HL-60/S4 (cell line): ENCODE data around the gene PCDHGA6.
"Not testable (repeated sequence)": the region's sequence is repeated elsewhere in the genome, so short reads cannot be mapped to it uniquely, and the experiment has no call there.

ENCODE experiments used
- in situ Hi-C: fragments of 300-500 bp; cut with MboI; formaldehyde crosslinking; loops from 2 replicates; pipeline ENCODE4 v1.14.3; 2022; ENCODE audit warnings: low sequenced_read_pairs

Gene PCDHGA6

GRCh38 chr5:141392429-141393198, 18.9 kb downstream of the PCDHGA6 start, which contains the start of gene PCDHGA8:
Gene PCDHGA8, plus strand, starts transcription at chr5:141392633. Its CDS starts 181 bp downstream, at chr5:141392814.
- in situ Hi-C loops, result no loop called here

GRCh38 chr5:141393267-141393666, 19.6 kb downstream of the PCDHGA6 start:
- in situ Hi-C loops, result no loop called here

- in situ Hi-C loops, result not testable (repeated sequence)
These were observed 20.9 kb downstream of the PCDHGA6 start for GRCh38 chr5:141394401-141395187.

- in situ Hi-C loops, result not testable (repeated sequence)
These were observed 24.3 kb downstream of the PCDHGA6 start, which contains the start of gene PCDHGB5 for GRCh38 chr5:141397756-141398551. Gene PCDHGB5, plus strand, starts transcription at chr5:141397947. Its CDS starts 181 bp downstream, at chr5:141398128.

- in situ Hi-C loops, result no loop called here
These were observed 24.9 kb downstream of the PCDHGA6 start for GRCh38 chr5:141398608-141399007.

GRCh38 chr5:141399555-141400258, 26.0 kb downstream of the PCDHGA6 start:
- in situ Hi-C loops, result no loop called here

- in situ Hi-C loops, result no loop called here
These were observed 29.0 kb downstream of the PCDHGA6 start, which contains the start of gene PCDHGA9 for GRCh38 chr5:141402553-141403243. Gene PCDHGA9, plus strand, starts transcription at chr5:141402778. Its CDS starts 175 bp downstream, at chr5:141402953.

- in situ Hi-C loops, result no loop called here
These were observed 29.7 kb downstream of the PCDHGA6 start for GRCh38 chr5:141403387-141403786.

- in situ Hi-C loops, result not testable (repeated sequence)
These were observed 34.3 kb downstream of the PCDHGA6 start, which contains the start of gene PCDHGB6 for GRCh38 chr5:141407790-141408505. Gene PCDHGB6, plus strand, starts transcription at chr5:141408021. Its CDS starts 182 bp downstream, at chr5:141408203.

- in situ Hi-C loops, result loop anchor here (10.0 kb wide), 1 partner anchor 145 kb away; no protein-coding TSS in a partner anchor
These were observed 36.1 kb downstream of the PCDHGA6 start for GRCh38 chr5:141409598-141410306.

GRCh38 chr5:141411575-141411974, 37.9 kb downstream of the PCDHGA6 start:
- in situ Hi-C loops, result loop anchor here (10.0 kb wide), 1 partner anchor 143 kb away; no protein-coding TSS in a partner anchor

- in situ Hi-C loops, result loop anchor here (10.0 kb wide), 1 partner anchor 142 kb away; no protein-coding TSS in a partner anchor
These were observed 39.3 kb downstream of the PCDHGA6 start, which contains the start of gene PCDHGA10 for GRCh38 chr5:141412854-141413539. Gene PCDHGA10, plus strand, starts transcription at chr5:141412987. Its CDS starts 189 bp downstream, at chr5:141413176.

GRCh38 chr5:141413540-141414069, 39.9 kb downstream of the PCDHGA6 start:
- in situ Hi-C loops, result loop anchor here (10.0 kb wide), 1 partner anchor 141 kb away; no protein-coding TSS in a partner anchor

- in situ Hi-C loops, result loop anchor here (10.0 kb wide), 1 partner anchor 140 kb away; no protein-coding TSS in a partner anchor
These were observed 41.0 kb downstream of the PCDHGA6 start for GRCh38 chr5:141414548-141415274.

- in situ Hi-C loops, result loop anchor here (10.0 kb wide), 1 partner anchor 140 kb away; no protein-coding TSS in a partner anchor
These were observed 41.6 kb downstream of the PCDHGA6 start for GRCh38 chr5:141415275-141415618.
